Activated T-helper 17 cell treated with anti-CD3 and anti-CD28 coated beads, Interleukin-2, amount 50 U/mL, for 72 hours (primary cell): Measurements from ENCODE around the gene CLPX. TPM values are rescaled to one million over a fixed set of nuclear protein-coding genes. Genes with fewer than 3 reads are reported as not detected.
A peak's percentile ranks its signal among the peaks of the same experiment; 100 is the strongest.
"Not testable (repeated sequence)": the region's sequence is repeated elsewhere in the genome, so short reads cannot be mapped to it uniquely, and the experiment has no call there.

Experiments used
- ATAC-seq: fragments of 150-1000 bp; cut with Tn5 transposase; replicated peaks from 2 replicates; pipeline ENCODE4 v1.10.0; 2021; ENCODE audit warnings: mild to moderate bottlenecking, moderate library complexity
- H3K27ac Mint-ChIP-seq: one replicate; pipeline ENCODE4 v1.8.0; 2022; ENCODE audit warnings: mixed read lengths
- H3K27me3 Mint-ChIP-seq: one replicate; pipeline ENCODE4 v1.8.0; 2022; ENCODE audit warnings: mixed read lengths
- H3K36me3 Mint-ChIP-seq: one replicate; pipeline ENCODE4 v1.8.0; 2022; ENCODE audit warnings: low read depth, mild to moderate bottlenecking, mixed read lengths
- H3K4me1 Mint-ChIP-seq: one replicate; pipeline ENCODE4 v1.8.0; 2022; ENCODE audit warnings: mixed read lengths
- H3K4me3 Mint-ChIP-seq: one replicate; pipeline ENCODE4 v1.8.0; 2022; ENCODE audit warnings: mild to moderate bottlenecking, mixed read lengths
- H3K9me3 Mint-ChIP-seq: one replicate; pipeline ENCODE4 v1.8.0; 2022; ENCODE audit warnings: mixed read lengths
- total RNA-seq, 2 donors: library from RNA; stranded (reverse); gene quantifications; one replicate each; pipeline ENCODE4 v1.2.3, GENCODE V29; 2022

The CLPX gene
- total RNA-seq, 2 donors from 2014 or later, result 61.1 to 74.2 TPM

DNA sequence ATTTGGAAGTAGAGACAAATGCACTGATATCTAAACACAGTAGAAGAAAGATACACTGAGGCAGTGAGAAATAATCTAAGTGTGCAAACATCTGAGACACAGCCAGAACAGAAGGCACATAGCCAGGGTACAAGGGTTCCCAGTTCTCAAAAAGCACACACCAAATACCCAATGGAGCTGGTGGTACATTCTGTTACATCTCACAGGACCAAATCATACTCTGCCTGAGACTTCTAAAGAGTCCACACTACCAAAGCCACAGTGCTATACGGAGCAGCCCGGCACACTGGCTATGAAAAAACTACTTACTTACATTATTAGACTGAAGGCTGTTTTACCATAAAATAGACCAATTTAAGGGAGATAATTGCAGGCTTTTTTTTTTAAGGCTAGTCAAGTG is 19.3 kb downstream of the CLPX start:
- H3K4me1 Mint-ChIP-seq, result no peaks in the 10 kb centered on the region
- no peaks in the 10 kb centered on the region for H3K9me3 Mint-ChIP-seq
- no peak overlapping the region for H3K4me3 Mint-ChIP-seq
- no peaks in the 10 kb centered on the region for H3K27me3 Mint-ChIP-seq
- no peak overlapping the region for H3K27ac Mint-ChIP-seq
- ATAC-seq, result no peak
- H3K36me3 Mint-ChIP-seq, result peaks cover 73% of the 10 kb centered on the region

DNA sequence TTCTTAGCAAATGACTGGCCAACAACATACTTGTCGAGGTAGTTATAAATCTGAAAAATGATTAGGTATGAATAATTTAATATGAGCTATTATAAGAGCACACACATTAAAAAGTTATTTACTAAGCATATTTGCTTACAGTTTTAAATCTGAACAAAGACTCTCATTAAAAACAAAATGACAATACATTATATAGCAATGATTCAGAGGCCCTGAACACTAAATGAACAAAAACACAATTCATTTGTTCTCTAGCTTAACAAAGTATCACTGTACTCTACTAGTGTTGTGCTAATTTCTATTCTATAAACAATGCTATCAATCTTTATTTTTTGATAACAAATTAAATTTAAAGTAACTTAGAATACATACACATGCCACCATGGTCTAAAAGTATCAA is 21.0 kb downstream of the CLPX start:
- no peak for ATAC-seq
- Mint-ChIP-seq H3K4me1 (no peaks in the 10 kb centered on the region), H3K4me3 (no peak overlapping the region), H3K27me3 (no peaks in the 10 kb centered on the region), H3K9me3 (no peaks in the 10 kb centered on the region), H3K36me3 (peaks cover 72% of the 10 kb centered on the region), H3K27ac (no peak overlapping the region)

- peaks cover 80% of the 10 kb centered on the region for H3K36me3 Mint-ChIP-seq
- H3K27ac Mint-ChIP-seq, result no peak overlapping the region
- H3K4me1 Mint-ChIP-seq, result no peaks in the 10 kb centered on the region
- H3K4me3 Mint-ChIP-seq, result no peak overlapping the region
- no peak for ATAC-seq
- no peaks in the 10 kb centered on the region for H3K9me3 Mint-ChIP-seq
- no peaks in the 10 kb centered on the region for H3K27me3 Mint-ChIP-seq
These were observed 22.1 kb downstream of the CLPX start for GRCh38 chr15:65163041-65163440.

- no peak overlapping the region for H3K4me3 Mint-ChIP-seq
- no peaks in the 10 kb centered on the region for H3K27me3 Mint-ChIP-seq
These were observed 28.4 kb downstream of the CLPX start for GRCh38 chr15:65156692-65157091.

GRCh38 chr15:65154720-65155119 is 30.4 kb downstream of the CLPX start:
- Mint-ChIP-seq H3K9me3 (no peaks in the 10 kb centered on the region), H3K27ac (no peak overlapping the region), H3K36me3 (peaks cover 96% of the 10 kb centered on the region), H3K4me3 (no peak overlapping the region), H3K4me1 (no peaks in the 10 kb centered on the region), H3K27me3 (no peaks in the 10 kb centered on the region)
- ATAC-seq, result no peak

More at GRCh38 chr15:65156692-65157091, 28.4 kb downstream of the CLPX start:
- H3K36me3 Mint-ChIP-seq, result peaks cover 92% of the 10 kb centered on the region
- no peak overlapping the region for H3K27ac Mint-ChIP-seq
- ATAC-seq, result no peak
- H3K9me3 Mint-ChIP-seq, result no peaks in the 10 kb centered on the region
- no peaks in the 10 kb centered on the region for H3K4me1 Mint-ChIP-seq

DNA sequence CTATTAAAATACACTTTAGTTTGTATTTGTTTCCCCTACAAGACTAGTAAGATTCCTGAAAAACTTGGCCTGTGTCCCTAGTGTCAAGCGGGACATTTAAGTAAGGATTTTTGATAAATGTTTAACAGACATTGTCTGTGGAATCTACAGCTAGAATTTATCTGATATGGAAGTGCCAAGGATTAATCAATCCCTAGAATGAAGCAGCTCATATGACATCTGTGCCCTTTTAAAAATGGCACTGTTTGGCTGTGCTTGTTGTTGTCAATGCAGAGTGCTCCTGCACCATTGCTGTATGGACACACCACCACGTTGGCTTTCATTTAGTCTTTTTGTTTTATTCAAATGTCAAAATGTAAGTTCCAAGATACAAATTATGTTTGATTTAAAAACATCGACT is 37.2 kb downstream of the CLPX start:
- H3K27ac Mint-ChIP-seq, result no peak overlapping the region
- no peak overlapping the region for H3K4me3 Mint-ChIP-seq
- H3K27me3 Mint-ChIP-seq, result no peaks in the 10 kb centered on the region
- H3K9me3 Mint-ChIP-seq, result no peaks in the 10 kb centered on the region
- peaks cover 55% of the 10 kb centered on the region for H3K36me3 Mint-ChIP-seq
- ATAC-seq, result no peak
- no peaks in the 10 kb centered on the region for H3K4me1 Mint-ChIP-seq

DNA sequence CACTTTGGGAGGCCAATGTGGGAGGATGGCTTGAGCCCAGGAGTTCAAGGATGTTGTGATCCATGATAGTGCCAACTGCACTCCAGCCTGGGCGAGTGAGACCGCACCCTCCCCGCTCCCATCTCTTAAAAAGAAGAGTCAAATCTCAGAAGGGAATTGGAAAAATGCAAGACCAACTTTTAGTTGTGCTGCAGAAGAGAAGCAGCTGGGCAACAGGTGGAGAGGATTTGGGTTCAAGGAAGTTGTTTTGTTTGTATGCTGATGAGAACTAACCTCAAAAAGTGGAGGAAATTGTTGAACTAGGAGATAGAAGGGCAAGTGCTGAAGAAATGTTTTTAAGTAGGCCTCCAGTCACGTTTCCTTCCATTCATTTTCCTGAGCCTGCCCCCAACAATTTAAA is 38.7 kb downstream of the CLPX start:
- no peak overlapping the region for H3K27ac Mint-ChIP-seq
- H3K27me3 Mint-ChIP-seq, result no peaks in the 10 kb centered on the region
- H3K4me3 Mint-ChIP-seq, result no peak overlapping the region
- H3K4me1 Mint-ChIP-seq, result no peaks in the 10 kb centered on the region
- no peaks in the 10 kb centered on the region for H3K9me3 Mint-ChIP-seq
- H3K36me3 Mint-ChIP-seq, result peaks cover 40% of the 10 kb centered on the region
- no peak for ATAC-seq

- H3K4me1 Mint-ChIP-seq, H3K36me3 Mint-ChIP-seq, ATAC-seq, H3K4me3 Mint-ChIP-seq, H3K27ac Mint-ChIP-seq, H3K9me3 Mint-ChIP-seq, H3K27me3 Mint-ChIP-seq: not testable (repeated sequence)
These were observed 46.5 kb downstream of the CLPX start for GRCh38 chr15:65138631-65139030.

DNA sequence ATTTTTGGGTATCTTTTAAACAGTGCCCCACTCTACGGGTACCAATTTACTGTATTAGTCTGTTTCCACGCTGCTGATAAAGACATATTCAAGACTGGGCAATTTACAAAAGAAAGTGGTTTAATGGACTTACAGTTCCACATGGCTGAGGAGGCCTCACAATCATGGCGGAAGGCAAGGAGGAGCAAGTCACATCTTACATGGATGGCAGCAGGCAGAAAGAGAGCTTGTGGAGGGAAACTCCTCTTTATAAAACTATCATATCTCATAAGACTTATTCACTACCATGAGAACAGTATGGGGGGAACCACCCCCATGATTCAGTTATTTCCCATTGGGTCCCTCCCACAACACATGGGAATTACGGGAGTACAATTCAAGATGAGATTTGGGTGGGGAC is 47.2 kb downstream of the CLPX start:
- not testable (repeated sequence) for H3K27ac Mint-ChIP-seq, H3K36me3 Mint-ChIP-seq, H3K4me1 Mint-ChIP-seq, H3K4me3 Mint-ChIP-seq, H3K9me3 Mint-ChIP-seq, H3K27me3 Mint-ChIP-seq, ATAC-seq

- H3K4me3 Mint-ChIP-seq, H3K36me3 Mint-ChIP-seq, H3K27ac Mint-ChIP-seq, ATAC-seq, H3K9me3 Mint-ChIP-seq, H3K27me3 Mint-ChIP-seq, H3K4me1 Mint-ChIP-seq: not testable (repeated sequence)
These were observed 48.1 kb downstream of the CLPX start for GRCh38 chr15:65137089-65137488.

DNA sequence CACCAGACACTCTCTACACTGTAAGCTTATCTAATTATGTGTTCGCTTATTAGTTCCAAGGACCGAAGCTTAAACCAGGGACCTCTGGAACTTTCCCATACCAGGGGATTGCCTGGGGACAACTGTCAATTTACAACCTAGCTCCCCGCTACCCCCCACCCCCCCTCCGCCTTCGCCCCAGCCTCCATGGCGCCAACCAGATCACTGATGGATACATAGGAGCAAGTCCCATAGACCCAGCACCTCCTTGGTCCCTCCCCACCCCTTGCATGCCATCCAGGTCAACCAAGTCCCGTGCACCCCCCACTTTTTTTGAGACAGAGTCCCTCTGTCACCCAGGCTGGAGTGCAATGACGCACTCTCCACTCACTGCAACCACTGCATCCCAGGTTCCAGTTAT is 50.6 kb downstream of the CLPX start:
- Mint-ChIP-seq H3K4me3 (peak overlapping the region; percentile 91), H3K36me3 (peaks cover 17% of the 10 kb centered on the region), H3K27me3 (no peaks in the 10 kb centered on the region), H3K9me3 (no peaks in the 10 kb centered on the region), H3K4me1 (peaks cover 8% of the 10 kb centered on the region), H3K27ac (no peak overlapping the region)
- no peak for ATAC-seq

- H3K4me1 Mint-ChIP-seq, result peaks cover 13% of the 10 kb centered on the region
- H3K4me3 Mint-ChIP-seq, result peak within 1 kb of the TSS; percentile 91
- no peaks in the 10 kb centered on the region for H3K9me3 Mint-ChIP-seq
- peak within 1 kb of the TSS; percentile 95 for H3K27ac Mint-ChIP-seq
- no peaks in the 10 kb centered on the region for H3K27me3 Mint-ChIP-seq
- ATAC-seq, result peak; percentile 97
- H3K36me3 Mint-ChIP-seq, result peaks cover 25% of the 10 kb centered on the region
These were observed 51.5 kb downstream of the CLPX start, which contains the start of gene PDCD7 for GRCh38 chr15:65133548-65134200. Gene PDCD7, minus strand, starts transcription at chr15:65133808. Its CDS starts 27 bp downstream, at chr15:65133781.

- peak overlapping the region; percentile 95 for H3K27ac Mint-ChIP-seq
- H3K4me3 Mint-ChIP-seq, result peak overlapping the region; percentile 91
- ATAC-seq, result peak; percentile 56
- no peaks in the 10 kb centered on the region for H3K27me3 Mint-ChIP-seq
- H3K4me1 Mint-ChIP-seq, result peaks cover 13% of the 10 kb centered on the region
- peaks cover 32% of the 10 kb centered on the region for H3K36me3 Mint-ChIP-seq
- H3K9me3 Mint-ChIP-seq, result no peaks in the 10 kb centered on the region
These were observed 52.1 kb downstream of the CLPX start for GRCh38 chr15:65132878-65133547.

- ATAC-seq, result no peak
- H3K27ac Mint-ChIP-seq, result no peak overlapping the region
- H3K27me3 Mint-ChIP-seq, result no peaks in the 10 kb centered on the region
- H3K36me3 Mint-ChIP-seq, result peaks cover 53% of the 10 kb centered on the region
- peaks cover 17% of the 10 kb centered on the region for H3K4me1 Mint-ChIP-seq
- no peak overlapping the region for H3K4me3 Mint-ChIP-seq
- H3K9me3 Mint-ChIP-seq, result no peaks in the 10 kb centered on the region
These were observed 54.2 kb downstream of the CLPX start for GRCh38 chr15:65130941-65131340.

GRCh38 chr15:65115542-65115941 is 69.6 kb downstream of the CLPX start:
- Mint-ChIP-seq H3K27me3 (no peaks in the 10 kb centered on the region), H3K4me1 (peaks cover 8% of the 10 kb centered on the region), H3K27ac (no peak overlapping the region), H3K9me3 (no peaks in the 10 kb centered on the region), H3K4me3 (no peak overlapping the region), H3K36me3 (peaks cover 92% of the 10 kb centered on the region)
- ATAC-seq, result no peak
